Endothelial cell (in vitro differentiated cells): ENCODE results near the gene HSPA9. TPM values are rescaled to one million over a fixed set of nuclear protein-coding genes. Genes with fewer than 3 reads are reported as not detected.

Experiments
- DNase-seq: peaks from one replicate; pipeline ENCODE4 v3.0.0; 2021; ENCODE audit warnings: low spot score
- H3K27ac Mint-ChIP-seq: one replicate; pipeline ENCODE4 v1.8.0; 2021; ENCODE audit warnings: mixed read lengths, inconsistent platforms; ENCODE audit not compliant: unreplicated experiment
- H3K27me3 Mint-ChIP-seq: one replicate; pipeline ENCODE4 v1.8.0; 2021; ENCODE audit warnings: mild to moderate bottlenecking, moderate library complexity, mixed read lengths, inconsistent platforms; ENCODE audit not compliant: unreplicated experiment
- H3K36me3 Mint-ChIP-seq: one replicate; pipeline ENCODE4 v1.8.0; 2021; ENCODE audit warnings: mild to moderate bottlenecking, low read depth, mixed read lengths, inconsistent platforms; ENCODE audit not compliant: unreplicated experiment
- H3K4me1 Mint-ChIP-seq: one replicate; pipeline ENCODE4 v1.8.0; 2021; ENCODE audit warnings: mild to moderate bottlenecking, mixed read lengths, inconsistent platforms; ENCODE audit not compliant: unreplicated experiment
- H3K4me3 Mint-ChIP-seq: one replicate; pipeline ENCODE4 v1.8.0; 2021; ENCODE audit warnings: mild to moderate bottlenecking, mixed read lengths, inconsistent platforms; ENCODE audit not compliant: unreplicated experiment
- H3K9me3 Mint-ChIP-seq: one replicate; pipeline ENCODE4 v1.8.0; 2021; ENCODE audit warnings: mixed read lengths, inconsistent platforms; ENCODE audit not compliant: unreplicated experiment
- CTCF ChIP-seq: fragments of 200-600 bp; sonication (generic); IDR thresholded peaks from one replicate; pipeline ENCODE4 v1.5.0; 2021; ENCODE audit warnings: antibody characterized with exemption; ENCODE audit not compliant: unreplicated experiment
- total RNA-seq: library from RNA; stranded (reverse); fragmentation: NEBNext Ultra II Directional; extraction: Animal tissue kit (Norgen Biotek cat#: 25700); gene quantifications from one replicate; pipeline ENCODE4 v1.2.1, GENCODE V29; 2021; ENCODE audit not compliant: unreplicated experiment

Gene HSPA9
- total RNA-seq, 1 donor from 2014 or later = 128 TPM

- H3K27ac Mint-ChIP-seq = no peak overlapping the region
- H3K9me3 Mint-ChIP-seq = no peaks in the 10 kb centered on the region
Observed at GRCh38 chr5:138504799-138505198, 70.4 kb downstream of the HSPA9 start.

More at GRCh38 chr5:138504799-138505198, 70.4 kb downstream of the HSPA9 start:
- H3K4me1 Mint-ChIP-seq = peaks cover 4% of the 10 kb centered on the region
- no peak for TF ChIP-seq CTCF
- H3K4me3 Mint-ChIP-seq = no peak overlapping the region
- H3K27me3 Mint-ChIP-seq = peaks cover 3% of the 10 kb centered on the region
- no peak for DNase-seq
- peaks cover 20% of the 10 kb centered on the region for H3K36me3 Mint-ChIP-seq

Other genes with a start within 250 kb of the HSPA9 start
- gene CDC25C, start 243.6 kb downstream of the HSPA9 start, total RNA-seq = 3.8 TPM
- gene FAM53C, start 237.1 kb downstream of the HSPA9 start, total RNA-seq = 49.5 TPM
- gene KDM3B, start 222.7 kb downstream of the HSPA9 start, total RNA-seq = 101 TPM
- gene REEP2, start 136.3 kb downstream of the HSPA9 start, total RNA-seq = 72.8 TPM
- 2.1 TPM for gene EGR1, start 109.9 kb downstream of the HSPA9 start, total RNA-seq
- 84.7 TPM for gene ETF1, start 32.2 kb downstream of the HSPA9 start, total RNA-seq
- 521 TPM for gene CTNNA1, start 178.0 kb upstream of the HSPA9 start, total RNA-seq